DOHH2 (cell line): ENCODE data around the gene CRTAC1.

ENCODE experiments used
- EZH2phosphoT487 ChIP-seq: fragments of 200-600 bp; sonication (generic); IDR thresholded peaks from 2 replicates; pipeline ENCODE4 v1.6.1; 2017; ENCODE audit warnings: borderline replicate concordance, mild to moderate bottlenecking, antibody characterized with exemption, low read length, moderate library complexity, mixed read lengths
- TF ChIP-seq, protein P1 (sequence below): fragments of 200-600 bp; sonication (generic); IDR thresholded peaks from one replicate; pipeline ENCODE4 v1.5.1; 2014; ENCODE audit warnings: antibody characterized with exemption, mild to moderate bottlenecking, low read depth, low read length; ENCODE audit not compliant: poor library complexity, severe bottlenecking

DNA sequence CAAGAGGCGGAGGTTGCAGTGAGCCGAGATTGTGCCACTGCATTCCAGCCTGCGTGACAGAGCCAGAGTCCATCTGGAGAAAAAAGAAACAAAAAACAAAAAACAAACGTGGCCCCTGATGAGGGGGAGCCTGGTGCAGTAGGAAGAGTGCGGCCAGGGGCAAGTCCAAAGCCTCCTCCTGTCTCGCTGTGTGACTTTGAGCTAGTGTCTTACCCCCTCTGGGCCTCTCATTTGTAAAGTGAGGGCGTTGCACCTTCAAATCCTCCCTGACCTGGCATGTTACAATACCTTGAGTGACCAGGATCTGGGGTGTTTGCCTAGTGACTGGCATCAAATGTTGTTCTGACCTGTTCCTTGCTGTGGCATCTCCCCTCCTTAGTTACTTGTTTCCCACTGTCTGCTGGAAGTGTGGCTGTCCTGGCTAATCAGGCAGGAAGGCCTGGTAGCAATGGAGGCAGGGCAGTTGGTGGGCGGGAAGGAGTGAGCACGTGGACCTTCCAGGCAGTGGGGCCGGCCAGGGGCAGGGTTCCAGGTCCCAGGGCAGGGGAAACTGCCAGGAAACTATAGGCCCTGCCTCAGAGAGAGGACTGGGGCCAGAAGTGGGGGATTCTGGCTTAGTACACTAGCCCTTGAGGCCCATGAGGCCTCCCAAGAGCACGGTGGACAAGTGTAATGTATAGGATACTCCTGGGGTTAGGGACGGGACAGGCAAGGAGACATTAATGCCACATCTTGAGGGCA, 205.2 kb downstream of the CRTAC1 start:
- TF ChIP-seq, protein P1, sequence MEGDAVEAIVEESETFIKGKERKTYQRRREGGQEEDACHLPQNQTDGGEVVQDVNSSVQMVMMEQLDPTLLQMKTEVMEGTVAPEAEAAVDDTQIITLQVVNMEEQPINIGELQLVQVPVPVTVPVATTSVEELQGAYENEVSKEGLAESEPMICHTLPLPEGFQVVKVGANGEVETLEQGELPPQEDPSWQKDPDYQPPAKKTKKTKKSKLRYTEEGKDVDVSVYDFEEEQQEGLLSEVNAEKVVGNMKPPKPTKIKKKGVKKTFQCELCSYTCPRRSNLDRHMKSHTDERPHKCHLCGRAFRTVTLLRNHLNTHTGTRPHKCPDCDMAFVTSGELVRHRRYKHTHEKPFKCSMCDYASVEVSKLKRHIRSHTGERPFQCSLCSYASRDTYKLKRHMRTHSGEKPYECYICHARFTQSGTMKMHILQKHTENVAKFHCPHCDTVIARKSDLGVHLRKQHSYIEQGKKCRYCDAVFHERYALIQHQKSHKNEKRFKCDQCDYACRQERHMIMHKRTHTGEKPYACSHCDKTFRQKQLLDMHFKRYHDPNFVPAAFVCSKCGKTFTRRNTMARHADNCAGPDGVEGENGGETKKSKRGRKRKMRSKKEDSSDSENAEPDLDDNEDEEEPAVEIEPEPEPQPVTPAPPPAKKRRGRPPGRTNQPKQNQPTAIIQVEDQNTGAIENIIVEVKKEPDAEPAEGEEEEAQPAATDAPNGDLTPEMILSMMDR: no peak
- no peak for TF ChIP-seq EZH2phosphoT487
